Measurements from ENCODE around the gene RPS6KA3. TPM values are rescaled to one million over a fixed set of nuclear protein-coding genes. Genes with fewer than 3 reads are reported as not detected.
"Not testable (repeated sequence)": the region's sequence is repeated elsewhere in the genome, so short reads cannot be mapped to it uniquely, and the experiment has no call there.

Gene RPS6KA3
- total and polyA plus RNA-seq, 2 donors, result 20.9 to 41.4 TPM

DNA sequence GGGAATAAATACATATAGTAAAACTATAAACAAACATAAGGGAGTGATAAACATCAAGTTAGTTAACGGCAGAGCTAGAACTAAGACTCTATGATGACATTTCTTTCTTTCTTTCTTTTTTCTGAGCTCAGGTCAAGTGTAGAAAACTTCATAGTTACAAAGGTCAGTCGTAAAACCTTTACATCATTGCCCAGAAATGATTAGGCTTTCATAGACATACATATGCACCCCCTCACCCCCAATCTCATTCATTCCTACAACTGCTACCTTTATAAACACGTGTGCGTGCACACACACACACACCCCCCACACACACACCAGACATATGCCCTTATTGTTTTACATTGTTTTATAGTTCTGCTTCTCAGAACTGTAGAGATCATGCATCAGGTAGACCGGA is 130.8 kb downstream of the RPS6KA3 start:
- H3K27me3 ChIP-seq (ENCODE audit: control insufficient read depth in 2 of 2, insufficient read depth in 1 of 2, low read length in 1 of 2), result no peaks in the 10 kb centered on the region
- no peak for DNase-seq (ENCODE audit: low read depth in 6 of 9, low spot score in 9 of 9)
- H3K9me3 ChIP-seq (ENCODE audit: control insufficient read depth in 2 of 2, insufficient read depth in 1 of 2, low read length in 1 of 2), result no peaks in the 10 kb centered on the region
- 96% methylated on average over 5 of the region's 5 CpGs for WGBS
- H3K36me3 ChIP-seq (ENCODE audit: control insufficient read depth in 2 of 2, insufficient read depth in 2 of 2, low read length in 1 of 2), result peaks cover 12 to 57% of the 10 kb centered on the region in 2 donors
- H3K4me3 ChIP-seq (ENCODE audit: low read length in 2 of 2), result no peak overlapping the region
- no peak overlapping the region for H3K27ac ChIP-seq (ENCODE audit: low read depth in 1 of 2, low read length in 1 of 2)
- H3K4me1 ChIP-seq (ENCODE audit: control insufficient read depth in 2 of 2, insufficient read depth in 2 of 2, low read length in 2 of 2), result peaks cover 0 to 3% of the 10 kb centered on the region in 2 donors

DNA sequence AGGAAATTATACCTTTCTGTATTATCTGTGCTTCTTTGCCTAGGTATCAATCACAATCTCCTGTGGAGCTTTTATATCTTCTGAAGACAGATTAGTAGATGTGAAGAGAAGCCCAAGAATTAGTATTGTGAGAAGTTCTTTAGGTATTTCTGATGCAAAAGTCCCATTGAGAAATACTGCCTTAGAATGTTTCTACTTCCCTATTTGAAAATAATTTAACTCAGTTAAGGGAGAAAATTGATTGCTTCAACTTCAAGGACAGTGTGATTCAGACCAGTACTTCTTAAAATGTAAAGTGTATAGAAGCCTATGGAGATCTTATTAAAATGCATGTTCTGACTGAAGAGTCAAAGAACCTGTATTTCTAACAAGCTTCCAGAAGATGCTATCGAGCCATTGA is 134.0 kb downstream of the RPS6KA3 start:
- H3K27ac ChIP-seq (ENCODE audit: low read depth in 1 of 2, low read length in 1 of 2), result no peak overlapping the region
- no peak for DNase-seq (ENCODE audit: low read depth in 6 of 9, low spot score in 9 of 9)
- H3K27me3 ChIP-seq (ENCODE audit: control insufficient read depth in 2 of 2, insufficient read depth in 1 of 2, low read length in 1 of 2), result no peaks in the 10 kb centered on the region
- H3K4me1 ChIP-seq (ENCODE audit: control insufficient read depth in 2 of 2, insufficient read depth in 2 of 2, low read length in 2 of 2), result no peaks in the 10 kb centered on the region
- H3K4me3 ChIP-seq (ENCODE audit: low read length in 2 of 2), result no peak overlapping the region
- H3K9me3 ChIP-seq (ENCODE audit: control insufficient read depth in 2 of 2, insufficient read depth in 1 of 2, low read length in 1 of 2), result no peaks in the 10 kb centered on the region
- 95% methylated on average over 1 of the region's 1 CpG for WGBS
- peaks cover 12 to 73% of the 10 kb centered on the region in 2 donors for H3K36me3 ChIP-seq (ENCODE audit: control insufficient read depth in 2 of 2, insufficient read depth in 2 of 2, low read length in 1 of 2)

DNA sequence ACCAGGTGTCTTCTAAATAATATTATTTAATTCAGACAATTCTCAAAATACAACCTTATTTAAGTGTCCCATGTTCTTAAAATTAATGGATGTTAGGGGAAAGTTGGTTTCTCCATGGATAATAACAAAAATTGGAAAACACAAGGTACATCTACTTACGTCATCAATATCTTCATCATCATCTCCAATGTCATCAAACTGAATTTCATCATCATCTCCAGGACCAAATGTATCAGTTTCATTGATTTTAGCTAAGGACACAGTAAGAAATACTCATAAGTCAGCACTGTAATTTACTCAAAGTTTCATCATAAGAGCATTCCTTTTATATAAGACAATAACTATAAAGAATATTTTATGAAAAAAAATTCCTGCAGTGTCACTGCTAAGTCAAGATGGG is 136.4 kb downstream of the RPS6KA3 start:
- H3K27ac ChIP-seq (ENCODE audit: low read depth in 1 of 2, low read length in 1 of 2), result no peak overlapping the region
- no peak overlapping the region for H3K4me3 ChIP-seq (ENCODE audit: low read length in 2 of 2)
- no peak for DNase-seq (ENCODE audit: low read depth in 6 of 9, low spot score in 9 of 9)
- no peaks in the 10 kb centered on the region for H3K4me1 ChIP-seq (ENCODE audit: control insufficient read depth in 2 of 2, insufficient read depth in 2 of 2, low read length in 2 of 2)
- 98% methylated on average over 1 of the region's 1 CpG for WGBS
- H3K27me3 ChIP-seq (ENCODE audit: control insufficient read depth in 2 of 2, insufficient read depth in 1 of 2, low read length in 1 of 2), result no peaks in the 10 kb centered on the region
- H3K9me3 ChIP-seq (ENCODE audit: control insufficient read depth in 2 of 2, insufficient read depth in 1 of 2, low read length in 1 of 2), result no peaks in the 10 kb centered on the region
- H3K36me3 ChIP-seq (ENCODE audit: control insufficient read depth in 2 of 2, insufficient read depth in 2 of 2, low read length in 1 of 2), result peaks cover 10 to 55% of the 10 kb centered on the region in 2 donors

DNA sequence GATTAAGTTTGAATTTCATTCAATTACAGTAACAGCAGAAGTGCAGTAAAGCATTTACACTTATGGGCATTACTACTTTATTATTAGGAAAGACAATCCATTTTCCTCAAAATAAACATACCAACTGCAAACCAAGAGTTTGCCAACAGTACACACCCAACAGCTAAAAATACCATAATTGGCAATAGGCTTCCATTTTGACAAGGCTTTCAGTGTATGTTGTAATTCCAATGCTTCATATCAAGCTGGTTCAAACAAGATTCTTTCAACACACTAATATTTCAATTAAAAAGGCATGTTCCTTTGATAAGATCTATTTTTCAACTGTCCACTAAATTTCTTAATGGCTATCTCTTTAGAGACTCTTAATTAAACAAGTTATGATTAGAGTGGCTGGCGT is 137.2 kb downstream of the RPS6KA3 start:
- whole genome bisulfite sequencing, result 95% methylated on average over 1 of the region's 1 CpG
- Histone ChIP-seq H3K27ac (ENCODE audit: low read depth in 1 of 2, low read length in 1 of 2) (no peak overlapping the region), H3K36me3 (ENCODE audit: control insufficient read depth in 2 of 2, insufficient read depth in 2 of 2, low read length in 1 of 2) (peaks cover 10 to 54% of the 10 kb centered on the region in 2 donors), H3K27me3 (ENCODE audit: control insufficient read depth in 2 of 2, insufficient read depth in 1 of 2, low read length in 1 of 2) (no peaks in the 10 kb centered on the region), H3K4me3 (ENCODE audit: low read length in 2 of 2) (no peak overlapping the region), H3K9me3 (ENCODE audit: control insufficient read depth in 2 of 2, insufficient read depth in 1 of 2, low read length in 1 of 2) (no peaks in the 10 kb centered on the region), H3K4me1 (ENCODE audit: control insufficient read depth in 2 of 2, insufficient read depth in 2 of 2, low read length in 2 of 2) (no peaks in the 10 kb centered on the region)
- DNase-seq (ENCODE audit: low read depth in 6 of 9, low spot score in 9 of 9), result no peak

DNA sequence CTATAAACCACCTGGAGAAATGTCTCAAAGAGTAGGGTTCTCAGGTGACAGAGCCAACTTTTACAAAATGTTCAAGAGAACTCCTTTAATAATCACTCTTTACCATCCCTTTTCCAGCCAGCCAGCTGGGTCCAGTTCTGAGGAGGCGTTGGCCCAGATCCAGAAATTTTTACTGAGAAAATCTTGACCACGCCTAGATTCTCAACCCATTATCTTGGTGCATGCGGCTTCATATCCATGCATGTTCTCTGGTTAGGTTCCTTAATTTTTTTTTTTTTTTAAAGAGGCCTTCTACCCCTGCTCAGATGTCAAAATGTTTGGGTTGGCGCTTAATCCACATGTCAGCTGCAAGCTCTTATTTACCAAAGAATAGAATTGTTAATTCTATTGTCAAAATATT is 138.0 kb downstream of the RPS6KA3 start:
- no peak for DNase-seq (ENCODE audit: low read depth in 6 of 9, low spot score in 9 of 9)

DNA sequence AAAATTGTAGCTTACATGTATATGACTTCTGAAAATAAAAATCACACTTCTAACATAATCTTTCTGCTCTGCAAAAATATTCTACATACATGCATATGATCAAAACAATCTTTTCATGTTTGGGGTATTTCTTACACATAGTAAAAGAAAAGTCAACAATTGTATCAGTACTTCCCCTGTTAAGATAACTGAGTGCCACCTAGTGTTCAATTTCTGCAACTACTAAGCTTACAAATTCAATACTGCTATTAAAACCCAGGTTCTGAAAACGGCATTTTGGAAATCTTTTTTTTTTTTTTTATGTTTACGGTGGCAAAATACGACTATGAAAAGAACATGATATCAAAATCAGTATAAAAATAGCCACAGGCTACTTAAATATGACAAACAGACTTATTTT is 139.3 kb downstream of the RPS6KA3 start:
- H3K27me3 ChIP-seq (ENCODE audit: control insufficient read depth in 2 of 2, insufficient read depth in 1 of 2, low read length in 1 of 2); H3K4me1 ChIP-seq (ENCODE audit: control insufficient read depth in 2 of 2, insufficient read depth in 2 of 2, low read length in 2 of 2); H3K9me3 ChIP-seq (ENCODE audit: control insufficient read depth in 2 of 2, insufficient read depth in 1 of 2, low read length in 1 of 2); H3K4me3 ChIP-seq (ENCODE audit: low read length in 2 of 2); H3K27ac ChIP-seq (ENCODE audit: low read depth in 1 of 2, low read length in 1 of 2); DNase-seq (ENCODE audit: low read depth in 6 of 9, low spot score in 9 of 9): not testable (repeated sequence)
- peaks cover 7 to 40% of the 10 kb centered on the region in 2 donors for H3K36me3 ChIP-seq (ENCODE audit: control insufficient read depth in 2 of 2, insufficient read depth in 2 of 2, low read length in 1 of 2)
- 4% methylated on average over 3 of the region's 3 CpGs for WGBS

More for the DNA sequence above, 138.0 kb downstream of the RPS6KA3 start:
- Histone ChIP-seq H3K27ac (ENCODE audit: low read depth in 1 of 2, low read length in 1 of 2) (no peak overlapping the region), H3K9me3 (ENCODE audit: control insufficient read depth in 2 of 2, insufficient read depth in 1 of 2, low read length in 1 of 2) (no peaks in the 10 kb centered on the region), H3K27me3 (ENCODE audit: control insufficient read depth in 2 of 2, insufficient read depth in 1 of 2, low read length in 1 of 2) (no peaks in the 10 kb centered on the region), H3K36me3 (ENCODE audit: control insufficient read depth in 2 of 2, insufficient read depth in 2 of 2, low read length in 1 of 2) (peaks cover 10 to 52% of the 10 kb centered on the region in 2 donors), H3K4me3 (ENCODE audit: low read length in 2 of 2) (no peak overlapping the region), H3K4me1 (ENCODE audit: control insufficient read depth in 2 of 2, insufficient read depth in 2 of 2, low read length in 2 of 2) (no peaks in the 10 kb centered on the region)
- 95% methylated on average over 4 of the region's 4 CpGs for WGBS

DNA sequence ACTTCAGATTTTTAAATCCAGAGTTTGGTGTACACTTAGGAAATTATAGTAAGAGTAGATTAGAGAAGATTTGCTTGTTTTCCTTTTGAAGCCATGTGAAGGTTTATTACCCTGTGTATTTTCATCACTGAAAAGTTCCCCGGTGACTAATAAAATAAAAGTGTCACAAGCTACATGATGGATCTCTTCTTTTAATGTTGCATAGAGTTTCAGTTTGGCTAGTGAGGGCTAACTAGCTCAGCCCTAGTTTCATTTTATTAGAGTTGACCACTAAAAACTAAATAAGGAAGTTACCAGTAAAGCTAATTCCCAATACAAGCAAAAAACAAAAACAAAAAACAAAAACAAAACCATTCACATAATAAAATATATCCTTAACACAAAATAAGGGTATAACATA is 139.9 kb downstream of the RPS6KA3 start:
- not testable (repeated sequence) for H3K4me1 ChIP-seq (ENCODE audit: control insufficient read depth in 2 of 2, insufficient read depth in 2 of 2, low read length in 2 of 2); DNase-seq (ENCODE audit: low read depth in 6 of 9, low spot score in 9 of 9); H3K9me3 ChIP-seq (ENCODE audit: control insufficient read depth in 2 of 2, insufficient read depth in 1 of 2, low read length in 1 of 2); H3K4me3 ChIP-seq (ENCODE audit: low read length in 2 of 2); H3K27me3 ChIP-seq (ENCODE audit: control insufficient read depth in 2 of 2, insufficient read depth in 1 of 2, low read length in 1 of 2); H3K27ac ChIP-seq (ENCODE audit: low read depth in 1 of 2, low read length in 1 of 2)
- H3K36me3 ChIP-seq (ENCODE audit: control insufficient read depth in 2 of 2, insufficient read depth in 2 of 2, low read length in 1 of 2), result peaks cover 7 to 35% of the 10 kb centered on the region in 2 donors
- 85% methylated on average over 1 of the region's 1 CpG for WGBS

DNA sequence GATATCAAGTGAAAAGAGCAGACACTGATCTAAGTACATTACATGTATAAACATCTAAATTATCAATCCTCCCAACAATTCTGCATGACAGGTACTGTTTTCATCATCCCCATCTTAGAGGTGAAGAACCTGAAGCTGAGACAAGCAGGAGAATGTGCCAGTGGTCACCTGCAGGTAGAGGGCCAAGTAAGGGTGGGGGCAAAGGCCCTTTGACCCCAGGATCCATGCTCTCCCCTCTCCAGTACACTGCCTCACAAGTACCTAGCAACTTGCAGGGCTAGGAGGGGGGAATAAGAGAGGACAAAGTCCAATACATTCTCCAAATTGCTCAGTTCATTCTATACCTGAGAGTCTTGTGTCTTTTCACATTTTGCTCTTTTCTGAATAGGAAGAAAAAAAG is 141.7 kb downstream of the RPS6KA3 start:
- no peak overlapping the region for H3K4me3 ChIP-seq (ENCODE audit: low read length in 2 of 2)
- no peaks in the 10 kb centered on the region for H3K27me3 ChIP-seq (ENCODE audit: control insufficient read depth in 2 of 2, insufficient read depth in 1 of 2, low read length in 1 of 2)
- H3K36me3 ChIP-seq (ENCODE audit: control insufficient read depth in 2 of 2, insufficient read depth in 2 of 2, low read length in 1 of 2), result peaks cover 0 to 21% of the 10 kb centered on the region in 2 donors
- DNase-seq (ENCODE audit: low read depth in 6 of 9, low spot score in 9 of 9), result no peak
- H3K4me1 ChIP-seq (ENCODE audit: control insufficient read depth in 2 of 2, insufficient read depth in 2 of 2, low read length in 2 of 2), result no peaks in the 10 kb centered on the region
- H3K27ac ChIP-seq (ENCODE audit: low read depth in 1 of 2, low read length in 1 of 2), result no peak overlapping the region
- no peaks in the 10 kb centered on the region for H3K9me3 ChIP-seq (ENCODE audit: control insufficient read depth in 2 of 2, insufficient read depth in 1 of 2, low read length in 1 of 2)

DNA sequence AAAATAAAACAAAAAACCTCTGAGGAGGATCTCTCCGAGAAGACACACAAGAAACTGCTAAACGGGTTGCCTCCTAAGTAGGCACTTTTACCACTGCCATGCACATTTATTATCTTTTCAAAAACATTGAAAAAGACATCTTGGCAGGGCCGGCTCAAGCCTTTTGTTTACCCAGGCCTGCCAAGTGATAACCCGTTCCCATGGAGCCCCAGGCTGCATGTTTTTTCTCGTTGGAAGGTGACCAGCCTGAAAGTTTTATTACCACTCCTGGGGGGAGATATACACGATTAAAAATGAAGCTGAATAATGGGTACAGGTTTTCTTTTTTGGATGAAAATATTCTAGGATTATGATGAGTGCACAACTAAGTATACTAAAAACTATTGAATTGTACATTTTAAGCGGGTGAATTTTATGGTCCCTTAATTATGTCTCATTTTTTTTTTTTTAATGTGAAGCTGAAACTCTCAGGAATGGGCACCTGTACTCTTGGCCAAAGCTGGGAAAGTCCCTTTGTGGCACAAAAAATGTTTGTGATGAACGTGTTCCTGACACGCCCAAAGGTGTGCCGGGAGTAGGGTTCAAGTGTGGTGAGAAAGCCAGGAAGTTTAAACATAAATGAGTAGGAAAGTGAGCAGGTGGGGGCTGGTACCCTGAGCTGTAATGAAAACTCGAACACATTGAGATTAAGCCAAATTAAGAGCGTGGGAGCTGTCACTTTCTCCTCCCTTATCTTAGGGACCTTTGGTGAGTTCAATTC is 148.5 kb downstream of the RPS6KA3 start:
- H3K27me3 ChIP-seq (ENCODE audit: control insufficient read depth in 2 of 2, insufficient read depth in 1 of 2, low read length in 1 of 2), result peaks cover 3 to 36% of the 10 kb centered on the region in 2 donors
- no peaks in the 10 kb centered on the region for H3K36me3 ChIP-seq (ENCODE audit: control insufficient read depth in 2 of 2, insufficient read depth in 2 of 2, low read length in 1 of 2)
- H3K9me3 ChIP-seq (ENCODE audit: control insufficient read depth in 2 of 2, insufficient read depth in 1 of 2, low read length in 1 of 2), result peaks cover 2 to 9% of the 10 kb centered on the region in 2 donors
- 82% methylated on average over 12 of the region's 12 CpGs for WGBS
- no peak overlapping the region for H3K4me3 ChIP-seq (ENCODE audit: low read length in 2 of 2)
- H3K27ac ChIP-seq (ENCODE audit: low read depth in 1 of 2, low read length in 1 of 2), result no peak overlapping the region
- H3K4me1 ChIP-seq (ENCODE audit: control insufficient read depth in 2 of 2, insufficient read depth in 2 of 2, low read length in 2 of 2), result peaks cover 0 to 4% of the 10 kb centered on the region in 2 donors
- no peak for DNase-seq (ENCODE audit: low read depth in 6 of 9, low spot score in 9 of 9)

Data from thymus (tissue), 11 donors.